Gastroesophageal sphincter (tissue), 3 donors: ENCODE measurements around the gene IMMT.

Experiments used
- CTCF ChIP-seq, 4 experiments: fragments of 200-600 bp in 2 of 4; fragments of 450-650 bp in 2 of 4; sonication (generic) in 1 of 4; IDR thresholded peaks; one replicate each; pipeline ENCODE4 v1.5.1; 2017 to 2019; ENCODE audit warnings: antibody characterized with exemption in 4 of 4, mild to moderate bottlenecking in 2 of 4, moderate library complexity in 2 of 4
- EP300 ChIP-seq: sonication (generic); formaldehyde crosslinking; IDR thresholded peaks from one replicate; pipeline ENCODE4 v1.6.1; 2017; ENCODE audit warnings: antibody characterized with exemption, mild to moderate bottlenecking
- POLR2A ChIP-seq, 2 donors: fragments of 450-650 bp; IDR thresholded peaks; one replicate each; pipeline ENCODE4 v1.6.1; 2017; ENCODE audit warnings: antibody characterized with exemption in 2 of 2, mild to moderate bottlenecking in 2 of 2, moderate library complexity in 1 of 2
- POLR2AphosphoS5 ChIP-seq: sonication (generic); formaldehyde crosslinking; IDR thresholded peaks from one replicate; pipeline ENCODE4 v1.6.1; 2017; ENCODE audit warnings: antibody characterized with exemption

- TF ChIP-seq CTCF (IDR thresholded peaks at IDR 0.05) (no peak), EP300 (no peak), POLR2A (IDR thresholded peaks at IDR 0.05) (no peak), POLR2AphosphoS5 (no peak)
These were observed 59.6 kb downstream of the IMMT start for GRCh38 chr2:86135653-86136052.
